ENCODE measurements around the gene MFSD12.

The MFSD12 gene

DNA sequence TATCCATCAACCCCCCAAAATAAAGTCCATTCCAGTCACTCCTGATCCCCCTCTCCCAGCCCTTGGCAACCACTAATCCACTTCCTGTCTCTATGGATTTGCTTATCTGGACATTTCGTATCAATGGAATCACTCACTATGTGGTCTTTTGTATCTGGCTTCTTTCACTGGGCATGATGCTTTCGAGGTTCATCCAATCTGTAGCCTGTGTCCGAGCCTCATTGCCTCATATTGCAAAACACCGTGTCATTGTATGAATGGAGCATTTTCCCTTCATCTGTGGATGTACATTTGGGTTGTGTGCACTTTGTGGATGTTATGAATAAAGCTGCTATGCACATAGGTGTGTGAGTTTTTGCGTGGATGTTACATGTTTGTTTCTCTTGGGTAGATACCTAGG, 52.7 kb downstream of the MFSD12 start:
- no peaks in the 10 kb centered on the region for H3K9me3 Mint-ChIP-seq
- no peak overlapping the region for H3K27ac Mint-ChIP-seq
- peak overlapping the region; percentile 87 to 99 for H3K4me3 Mint-ChIP-seq
- DNase-seq (no peak), ATAC-seq (no peak)
- peaks cover 48% of the 10 kb centered on the region for H3K4me1 Mint-ChIP-seq
- no peaks in the 10 kb centered on the region for H3K27me3 Mint-ChIP-seq

DNA sequence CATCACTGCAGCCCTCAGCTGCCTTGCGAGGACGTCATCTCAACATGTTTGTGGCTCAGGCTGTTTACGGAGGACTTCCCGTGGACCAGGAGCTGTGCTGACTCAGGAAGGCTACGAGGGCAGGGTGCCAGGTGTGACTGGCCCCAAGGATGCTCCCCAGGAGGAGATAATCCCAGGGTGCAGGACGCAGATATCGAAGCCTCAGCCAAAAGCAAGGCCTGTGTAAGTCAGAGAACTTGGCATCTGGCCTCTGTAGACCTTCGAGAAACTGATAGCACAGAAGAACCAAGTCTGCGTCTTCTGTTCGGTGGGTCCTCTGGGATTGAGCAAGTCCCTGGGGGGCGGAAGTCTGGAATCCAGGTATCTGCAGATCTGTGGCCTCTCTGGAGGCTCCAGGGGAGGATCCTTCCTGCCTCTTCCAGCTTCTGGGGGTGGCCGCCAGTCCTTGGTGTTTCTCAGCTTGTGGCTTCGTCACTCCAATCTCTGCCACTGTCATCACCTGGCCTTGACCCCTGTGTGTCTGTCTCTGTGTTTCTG, 54.3 kb downstream of the MFSD12 start:
- Mint-ChIP-seq H3K4me1 (peaks cover 45% of the 10 kb centered on the region), H3K27me3 (no peaks in the 10 kb centered on the region), H3K9me3 (no peaks in the 10 kb centered on the region), H3K27ac (no peak overlapping the region), H3K4me3 (no peak overlapping the region)
- ATAC-seq (no peak), DNase-seq (no peak)

DNA sequence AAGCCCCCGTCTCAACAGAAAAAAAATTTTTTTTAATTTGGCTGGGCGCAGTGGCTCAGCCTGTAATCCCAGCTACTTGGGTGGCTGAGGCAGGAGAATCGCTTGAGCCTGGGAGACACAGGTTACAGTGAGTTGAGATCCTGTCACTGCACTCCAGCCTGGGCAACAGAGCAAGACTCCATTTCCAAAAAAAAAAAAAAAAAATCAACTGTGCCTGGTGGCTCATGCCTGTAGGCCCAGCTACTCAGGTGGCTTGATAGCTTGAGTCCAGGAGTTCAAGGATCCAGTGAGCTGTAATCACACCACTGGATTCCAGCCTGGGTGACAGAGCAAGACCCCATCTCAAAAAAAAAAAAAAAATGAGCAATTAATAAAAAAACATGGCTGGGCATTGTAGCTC, 55.6 kb downstream of the MFSD12 start:
- H3K27me3 Mint-ChIP-seq: no peaks in the 10 kb centered on the region
- DNase-seq: no peak
- no peak overlapping the region for H3K27ac Mint-ChIP-seq

DNA sequence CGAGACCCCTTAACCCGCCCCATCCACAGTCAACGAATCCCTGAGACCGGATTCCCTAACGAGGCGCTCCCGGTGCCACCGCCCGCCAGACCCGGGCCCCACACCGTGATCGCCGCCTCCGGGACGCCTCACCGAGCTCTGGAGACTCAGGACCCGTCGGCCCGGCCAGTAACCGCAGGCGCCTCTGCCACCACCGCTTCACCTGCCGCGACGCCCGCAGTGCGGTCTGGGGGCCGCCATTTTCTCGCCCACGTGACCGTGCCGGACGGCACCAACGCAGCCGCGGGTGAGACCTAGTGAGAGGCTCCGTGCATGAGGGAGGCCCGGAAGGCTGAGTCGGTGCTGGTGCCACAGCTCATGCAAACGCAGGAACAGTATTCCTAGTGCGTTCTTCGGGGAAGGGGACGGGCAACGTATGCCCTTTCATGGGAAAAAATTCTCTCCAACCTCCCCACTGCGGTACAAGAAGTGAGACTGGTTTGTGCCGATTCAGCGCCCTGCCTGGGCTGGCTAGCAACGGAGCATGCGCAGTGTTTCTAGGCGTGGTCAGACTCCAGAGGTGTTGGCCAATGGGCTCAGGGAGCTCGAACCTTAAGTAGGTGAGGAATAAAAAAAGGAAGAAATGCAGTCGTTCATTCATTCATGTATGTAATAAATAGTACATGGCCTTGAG, 56.8 kb downstream of the MFSD12 start, which contains the start of gene DOHH:
TSS of gene DOHH (minus strand) at position 246 of the 673 bp plus-strand sequence. CDS start 3,860 bp downstream, outside the sequence.
- H3K27ac Mint-ChIP-seq: peak within 1 kb of the TSS; percentile 99 to 100
- H3K4me3 Mint-ChIP-seq: peak within 1 kb of the TSS; percentile 90 to 97
- H3K4me1 Mint-ChIP-seq: peaks cover 39% of the 10 kb centered on the region
- ATAC-seq: peak; percentile 91
- no peaks in the 10 kb centered on the region for H3K9me3 Mint-ChIP-seq
- DNase-seq: peak; percentile 95 to 97
- H3K27me3 Mint-ChIP-seq: no peaks in the 10 kb centered on the region

More for the DNA sequence above, 55.6 kb downstream of the MFSD12 start:
- Mint-ChIP-seq H3K4me3 (no peak overlapping the region), H3K9me3 (no peaks in the 10 kb centered on the region), H3K4me1 (peaks cover 41% of the 10 kb centered on the region)
- ATAC-seq: no peak

DNA sequence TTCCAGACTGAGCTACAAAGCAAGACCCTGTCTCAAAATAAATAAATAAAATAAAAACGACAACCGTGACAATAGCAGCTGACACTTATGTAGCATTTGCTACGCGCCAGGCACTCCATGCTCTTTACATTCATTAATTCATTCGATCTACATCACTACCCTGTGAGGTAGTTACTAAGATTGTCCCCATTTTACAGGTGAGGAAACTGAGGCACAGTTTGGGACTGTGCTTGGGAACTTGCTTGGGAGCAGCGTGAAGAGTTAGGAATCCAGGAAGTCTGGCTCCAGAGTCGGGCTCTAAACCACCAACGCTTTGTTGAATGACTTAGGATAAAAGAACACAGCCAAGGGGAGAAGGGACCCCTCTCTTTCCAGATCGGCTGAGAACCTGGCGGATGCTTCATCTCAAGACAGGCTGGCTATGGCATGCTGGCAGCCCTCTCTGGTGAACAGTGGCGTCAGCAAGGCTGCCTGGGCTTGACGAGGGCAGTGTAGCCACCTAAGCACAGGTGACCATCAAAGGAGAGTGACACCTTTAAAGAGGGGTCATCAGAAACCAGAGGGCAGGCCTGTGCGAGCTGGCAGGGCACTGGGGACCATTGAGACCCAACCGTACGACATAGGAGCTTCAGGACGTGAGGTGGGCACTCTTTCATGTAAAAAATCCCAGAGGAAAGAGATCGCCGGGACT, 57.5 kb downstream of the MFSD12 start:
- peaks cover 36% of the 10 kb centered on the region for H3K4me1 Mint-ChIP-seq
- no peaks in the 10 kb centered on the region for H3K9me3 Mint-ChIP-seq
- no peaks in the 10 kb centered on the region for H3K27me3 Mint-ChIP-seq
- ATAC-seq (peak; percentile 31), DNase-seq (no peak)
- peak overlapping the region; percentile 99 to 100 for H3K27ac Mint-ChIP-seq
- H3K4me3 Mint-ChIP-seq: peak overlapping the region; percentile 90 to 97

DNA sequence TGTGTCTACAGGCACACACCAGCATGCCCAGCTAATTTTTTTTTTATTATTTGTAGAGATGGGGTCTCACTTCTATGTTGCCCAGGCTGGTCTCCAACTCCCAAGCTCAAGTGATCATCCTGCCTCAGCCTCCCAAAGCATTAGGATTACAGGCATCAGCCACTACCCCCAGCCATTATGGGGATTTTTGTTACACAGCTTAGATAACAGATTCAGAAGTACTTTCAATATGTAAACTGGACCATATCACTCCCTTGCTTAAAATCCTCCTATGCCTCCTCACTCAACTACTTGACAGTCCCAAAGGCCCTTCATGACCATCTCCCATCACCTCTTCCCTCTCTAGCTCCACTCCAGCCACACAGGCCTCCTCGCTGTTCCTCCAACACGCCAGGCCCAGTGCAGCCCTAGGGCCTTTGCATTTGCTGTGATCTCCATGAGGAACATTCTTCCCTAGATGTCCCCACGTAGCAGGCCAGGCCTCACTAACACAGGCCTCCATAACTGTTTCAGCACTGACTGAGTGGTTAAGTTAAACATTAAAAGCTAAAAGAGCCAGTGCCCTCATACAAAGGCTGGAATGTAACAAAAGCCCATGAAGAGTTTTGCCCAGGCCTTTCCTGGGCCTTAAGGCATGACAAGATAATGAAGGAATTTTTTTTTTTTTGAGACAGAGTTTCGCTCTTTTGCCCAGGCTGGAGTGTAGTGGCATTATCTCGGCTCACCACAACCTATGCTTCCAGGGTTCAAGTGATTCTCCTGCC, 59.4 kb downstream of the MFSD12 start:
- Mint-ChIP-seq H3K4me1 (peaks cover 31% of the 10 kb centered on the region), H3K4me3 (no peak overlapping the region), H3K27me3 (no peaks in the 10 kb centered on the region), H3K27ac (no peak overlapping the region), H3K9me3 (no peaks in the 10 kb centered on the region)
- ATAC-seq (no peak), DNase-seq (no peak)

DNA sequence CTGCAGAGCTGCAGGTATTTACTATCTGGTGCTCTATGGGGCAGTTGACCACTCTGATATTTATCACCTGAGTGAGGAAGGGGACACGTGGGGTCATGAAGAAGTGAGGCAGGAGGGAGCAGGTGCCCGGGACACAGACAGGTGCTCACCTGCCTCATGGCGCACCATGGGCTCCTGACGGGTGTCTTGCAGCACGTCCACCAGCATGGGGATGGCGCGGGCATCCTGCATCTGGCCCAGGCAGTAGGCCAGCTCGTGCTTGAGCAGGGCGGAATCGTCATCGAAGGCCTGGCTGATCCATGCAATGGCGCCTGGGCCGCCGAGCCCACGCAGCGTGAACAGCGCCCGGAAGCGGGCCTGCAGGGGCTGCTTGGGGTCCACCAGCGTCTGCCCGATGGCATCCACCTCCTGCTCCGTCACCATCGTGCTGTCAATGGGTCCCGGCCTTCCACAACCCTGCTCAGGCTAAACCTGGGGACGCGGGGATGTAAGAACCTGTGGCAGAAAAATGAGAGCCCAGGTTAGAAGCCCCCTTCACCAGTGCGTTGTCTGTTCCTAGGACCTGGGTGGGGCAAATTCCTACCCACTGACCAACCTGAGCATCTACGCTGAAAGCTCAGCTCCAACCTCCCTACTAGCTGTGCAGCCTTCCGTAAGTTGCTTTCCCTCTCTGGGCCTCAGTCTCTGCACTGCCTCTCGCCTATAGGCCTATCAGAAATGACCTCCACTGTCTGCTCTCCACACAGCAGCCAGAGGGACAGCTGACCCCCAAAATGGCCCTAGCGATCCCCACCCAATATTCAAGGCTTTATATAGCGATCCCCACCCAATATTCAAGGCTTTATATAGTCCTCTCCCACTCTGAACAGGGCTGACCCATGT, 60.8 kb downstream of the MFSD12 start:
- no peak for DNase-seq
- Mint-ChIP-seq H3K9me3 (no peaks in the 10 kb centered on the region), H3K4me3 (no peak overlapping the region), H3K4me1 (peaks cover 31% of the 10 kb centered on the region), H3K27me3 (no peaks in the 10 kb centered on the region), H3K27ac (no peak overlapping the region)
- no peak for ATAC-seq

DNA sequence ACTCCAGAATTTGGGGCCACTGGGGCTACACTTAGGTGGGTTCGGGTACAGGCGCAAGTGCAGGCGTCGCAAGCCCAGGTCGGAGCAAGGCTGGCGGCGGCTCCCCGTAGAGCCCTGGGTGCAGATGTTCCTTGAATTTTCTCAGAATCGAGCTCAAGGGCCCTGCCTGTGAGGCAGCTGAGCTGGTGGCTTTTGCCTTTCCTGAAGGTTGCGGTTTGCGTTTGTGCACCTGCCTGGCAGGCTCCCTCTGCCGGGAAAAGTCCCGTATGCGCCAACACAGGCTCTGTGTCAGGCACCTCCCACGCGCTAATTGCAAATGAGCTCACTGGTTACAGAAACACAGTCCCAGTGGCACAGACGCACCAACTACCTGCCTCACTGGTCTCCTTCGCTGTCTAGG, 62.8 kb downstream of the MFSD12 start:
- Mint-ChIP-seq H3K9me3 (no peaks in the 10 kb centered on the region), H3K4me3 (peak overlapping the region in 1 of 2 donors; percentile 39), H3K4me1 (peaks cover 17% of the 10 kb centered on the region), H3K27me3 (no peaks in the 10 kb centered on the region), H3K27ac (no peak overlapping the region)
- DNase-seq (peak in 1 of 2 donors; percentile 48), ATAC-seq (peak; percentile 63)

Data from stimulated activated naive CD8-positive, alpha-beta T cell treated with anti-CD3 and anti-CD28 coated beads, Interleukin-15, amount 100 ng/mL, for 72 hours (primary cell).